HepG2 (cell line): ENCODE measurements around the gene METTL22. TPM values are rescaled to one million over a fixed set of nuclear protein-coding genes. Genes with fewer than 3 reads are reported as not detected.

Experiments
- ATF7 ChIP-seq, 2 experiments: fragments of 450-650 bp in 1 of 2; sonication (generic) in 1 of 2; formaldehyde crosslinking in 1 of 2; IDR thresholded peaks; 2 replicates each; pipeline versions ENCODE4 v1.4.0 to v1.6.1; 2016 to 2020; ENCODE audit warnings: antibody characterized with exemption in 1 of 2, mild to moderate bottlenecking in 1 of 2, missing genetic modification reagents in 1 of 2
- ETV5 ChIP-seq: IDR thresholded peaks from 2 replicates; pipeline ENCODE4 v1.6.1; 2018; ENCODE audit warnings: missing biosample characterization, missing genetic modification reagents, inconsistent platforms, borderline replicate concordance
- HNRNPH1 ChIP-seq: fragments of 200-400 bp; formaldehyde crosslinking; optimal IDR thresholded peaks from 2 replicates; pipeline ENCODE3; 2017; ENCODE audit warnings: mild to moderate bottlenecking, low read depth, low read length
- HOXA3 ChIP-seq: sonication (generic); formaldehyde crosslinking; IDR thresholded peaks from 2 replicates; pipeline ENCODE4 v1.5.0; 2020; ENCODE audit warnings: missing genetic modification reagents
- KLF9 ChIP-seq: IDR thresholded peaks from 2 replicates; pipeline ENCODE4 v1.6.1; 2016; ENCODE audit warnings: low read depth
- MYPOP ChIP-seq: sonication (generic); formaldehyde crosslinking; IDR thresholded peaks from 2 replicates; pipeline ENCODE4 v1.8.1; 2023; ENCODE audit warnings: mild to moderate bottlenecking, moderate library complexity, missing genetic modification reagents
- SMC3 ChIP-seq: IDR thresholded peaks from 2 replicates; pipeline ENCODE4 v1.6.1; 2011; ENCODE audit warnings: low read length, improper control_type of control experiment
- SRF ChIP-seq: IDR thresholded peaks from 2 replicates; pipeline ENCODE4 v1.6.1; 2011; ENCODE audit warnings: mild to moderate bottlenecking, low read depth, low read length, moderate library complexity
- TBX3 ChIP-seq: fragments of 450-650 bp; IDR thresholded peaks from 2 replicates; pipeline ENCODE4 v1.6.1; 2017; ENCODE audit warnings: antibody characterized with exemption, mild to moderate bottlenecking, inconsistent platforms, borderline replicate concordance
- THAP8 ChIP-seq: sonication (generic); formaldehyde crosslinking; IDR thresholded peaks from 2 replicates; pipeline ENCODE4 v1.5.1; 2020; ENCODE audit warnings: missing genetic modification reagents, mild to moderate bottlenecking, borderline replicate concordance
- WIZ ChIP-seq: sonication (generic); formaldehyde crosslinking; IDR thresholded peaks from 2 replicates; pipeline ENCODE4 v1.5.1; 2020; ENCODE audit warnings: mild to moderate bottlenecking, missing genetic modification reagents
- ZBTB3 ChIP-seq: sonication (generic); formaldehyde crosslinking; IDR thresholded peaks from 2 replicates; pipeline ENCODE4 v1.4.0; 2020; ENCODE audit warnings: low read depth, mild to moderate bottlenecking, moderate library complexity, missing genetic modification reagents, borderline replicate concordance
- ZNF101 ChIP-seq: sonication (generic); formaldehyde crosslinking; IDR thresholded peaks from 2 replicates; pipeline ENCODE4 v1.4.0; 2020; ENCODE audit warnings: mild to moderate bottlenecking, low read depth, missing genetic modification reagents, borderline replicate concordance
- ZNF382 ChIP-seq: sonication (generic); formaldehyde crosslinking; IDR thresholded peaks from 2 replicates; pipeline ENCODE4 v1.5.0; 2020; ENCODE audit warnings: missing genetic modification reagents, mild to moderate bottlenecking, borderline replicate concordance
- ZNF414 ChIP-seq: sonication (generic); formaldehyde crosslinking; IDR thresholded peaks from 2 replicates; pipeline ENCODE4 v1.5.0; 2020; ENCODE audit warnings: missing genetic modification reagents
- ZNF503 ChIP-seq: sonication (generic); formaldehyde crosslinking; IDR thresholded peaks from 2 replicates; pipeline ENCODE4 v1.4.0; 2020; ENCODE audit warnings: missing genetic modification reagents
- ZNF550 ChIP-seq: sonication (generic); formaldehyde crosslinking; IDR thresholded peaks from 2 replicates; pipeline ENCODE4 v1.4.0; 2020; ENCODE audit warnings: mild to moderate bottlenecking, missing genetic modification reagents, borderline replicate concordance
- ZNF605 ChIP-seq: sonication (generic); formaldehyde crosslinking; IDR thresholded peaks from 2 replicates; pipeline ENCODE4 v1.8.0; 2022; ENCODE audit warnings: mild to moderate bottlenecking, missing genetic modification reagents
- polyA plus RNA-seq, 8 experiments: library from polyadenylated mRNA; depleted of rRNA in 3 of 8; stranded (reverse) in 7 of 8; unstranded in 1 of 8; fragments of >200 nt; fragmentation: Illumina TruSeq in 4 of 8; extraction: Trizol in 4 of 8; gene quantifications; 2 replicates each; pipeline versions ENCODE4 v1.2.1 to v1.2.3, GENCODE V29; 2011 to 2016; ENCODE audit warnings: low read depth in 4 of 8, missing spikeins in 1 of 8, mixed read lengths in 1 of 8; ENCODE audit not compliant: insufficient read depth in 1 of 8
- total RNA-seq, 5 experiments: library from RNA; depleted of rRNA; stranded (reverse); fragments of >200 nt; fragmentation: Illumina TruSeq; extraction: Trizol; gene quantifications; 2 replicates each; pipeline ENCODE4 v1.2.3, GENCODE V29; 2016; ENCODE audit warnings: low read depth in 1 of 5
- TF ChIP-seq, protein P1 (sequence below): sonication (generic); formaldehyde crosslinking; IDR thresholded peaks from 2 replicates; pipeline ENCODE4 v1.5.1; 2020; ENCODE audit warnings: missing genetic modification reagents, mild to moderate bottlenecking, borderline replicate concordance
- TF ChIP-seq, protein P2 (sequence below): sonication (generic); formaldehyde crosslinking; IDR thresholded peaks from 2 replicates; pipeline ENCODE4 v1.4.0; 2020; ENCODE audit warnings: mild to moderate bottlenecking, missing genetic modification reagents

METTL22 gene
- total and polyA plus RNA-seq, 2 of the 13 experiments (the other 11 are each of a cell fraction or from before 2014, with no cell fraction given) = 36.2 to 94.8 TPM

- no peak for TF ChIP-seq WIZ (CRISPR knock-in tag)
- TF ChIP-seq ZBTB3 (CRISPR knock-in tag) = no peak
- 0 out of 2 replicates have a peak, but pooled peaks have one; percentile 11 for TF ChIP-seq ETV5 (CRISPR knock-in tag)
- TF ChIP-seq ZNF101 = no peak
- no peak for TF ChIP-seq ZNF503 (CRISPR knock-in tag)
- no peak for TF ChIP-seq ATF7 (IDR thresholded peaks at IDR 0.05)
- TF ChIP-seq ATF7 (CRISPR knock-in tag; IDR thresholded peaks at IDR 0.05) = no peak
- TF ChIP-seq KLF9 (CRISPR knock-in tag) = no peak
- peak; percentile 94 for TF ChIP-seq SMC3
- TF ChIP-seq THAP8 (CRISPR knock-in tag) = no peak
- TF ChIP-seq, protein P1, sequence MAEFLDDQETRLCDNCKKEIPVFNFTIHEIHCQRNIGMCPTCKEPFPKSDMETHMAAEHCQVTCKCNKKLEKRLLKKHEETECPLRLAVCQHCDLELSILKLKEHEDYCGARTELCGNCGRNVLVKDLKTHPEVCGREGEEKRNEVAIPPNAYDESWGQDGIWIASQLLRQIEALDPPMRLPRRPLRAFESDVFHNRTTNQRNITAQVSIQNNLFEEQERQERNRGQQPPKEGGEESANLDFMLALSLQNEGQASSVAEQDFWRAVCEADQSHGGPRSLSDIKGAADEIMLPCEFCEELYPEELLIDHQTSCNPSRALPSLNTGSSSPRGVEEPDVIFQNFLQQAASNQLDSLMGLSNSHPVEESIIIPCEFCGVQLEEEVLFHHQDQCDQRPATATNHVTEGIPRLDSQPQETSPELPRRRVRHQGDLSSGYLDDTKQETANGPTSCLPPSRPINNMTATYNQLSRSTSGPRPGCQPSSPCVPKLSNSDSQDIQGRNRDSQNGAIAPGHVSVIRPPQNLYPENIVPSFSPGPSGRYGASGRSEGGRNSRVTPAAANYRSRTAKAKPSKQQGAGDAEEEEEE = no peak
- TF ChIP-seq, protein P2, sequence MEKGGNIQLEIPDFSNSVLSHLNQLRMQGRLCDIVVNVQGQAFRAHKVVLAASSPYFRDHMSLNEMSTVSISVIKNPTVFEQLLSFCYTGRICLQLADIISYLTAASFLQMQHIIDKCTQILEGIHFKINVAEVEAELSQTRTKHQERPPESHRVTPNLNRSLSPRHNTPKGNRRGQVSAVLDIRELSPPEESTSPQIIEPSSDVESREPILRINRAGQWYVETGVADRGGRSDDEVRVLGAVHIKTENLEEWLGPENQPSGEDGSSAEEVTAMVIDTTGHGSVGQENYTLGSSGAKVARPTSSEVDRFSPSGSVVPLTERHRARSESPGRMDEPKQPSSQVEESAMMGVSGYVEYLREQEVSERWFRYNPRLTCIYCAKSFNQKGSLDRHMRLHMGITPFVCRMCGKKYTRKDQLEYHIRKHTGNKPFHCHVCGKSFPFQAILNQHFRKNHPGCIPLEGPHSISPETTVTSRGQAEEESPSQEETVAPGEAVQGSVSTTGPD (CRISPR knock-in tag) = no peak
- no peak for TF ChIP-seq ZNF382
- TF ChIP-seq ZNF605 (CRISPR knock-in tag) = no peak
- peak; percentile 29; the same call in 1 of the 2 replicates for TF ChIP-seq ZNF550 (CRISPR knock-in tag)
- no peak for TF ChIP-seq MYPOP
- TF ChIP-seq TBX3 = no peak
- TF ChIP-seq HOXA3 (CRISPR knock-in tag) = peak; percentile 24; the same call in 1 of the 2 replicates
- TF ChIP-seq SRF = no peak
- no peak for TF ChIP-seq HNRNPH1
- TF ChIP-seq ZNF414 (CRISPR knock-in tag) = no peak
Observed at GRCh38 chr16:8660841-8661301, 39.4 kb downstream of the METTL22 start (continued).
